MCF 10A (cell line): ENCODE data around the gene TMEM138. TPM values are rescaled to one million over a fixed set of nuclear protein-coding genes. Genes with fewer than 3 reads are reported as not detected.
A peak's percentile ranks its signal among the peaks of the same experiment; 100 is the strongest.

Source experiments
- Bru-seq: library from RNA; stranded (reverse); fragments of 400-500 nt; gene quantifications from one replicate; lab custom pipeline; 2021; lab: Mats Ljungman, UMichigan
- BruChase-seq, 2 experiments: library from RNA; stranded (reverse); fragments of 400-500 nt; gene quantifications; one replicate each; lab custom pipeline; 2021; lab: Mats Ljungman, UMichigan
- BruUV-seq: library from RNA; stranded (reverse); fragments of 400-500 nt; replicated peaks from 2 replicates; lab custom pipeline; 2021; lab: Mats Ljungman, UMichigan
- CTCF ChIA-PET: fragments of 300-600 bp; sonication (Branson Sonifier 250); formaldehyde crosslinking; extraction: SDS; loops from one replicate; lab custom pipeline; 2021; ENCODE audit warnings: antibody characterized with exemption, inconsistent platforms; lab: Yijun Ruan, JAX
- POLR2A ChIA-PET: fragments of 300-600, 350-650 bp; sonication (Branson Sonifier 250); formaldehyde crosslinking; extraction: SDS; loops from one replicate; lab custom pipeline; 2020; ENCODE audit warnings: antibody characterized with exemption, inconsistent platforms; lab: Yijun Ruan, JAX
- DNase-seq: peaks from one replicate; pipeline ENCODE4 v3.0.0-alpha.2; 2018; ENCODE audit not compliant: unreplicated experiment
- H3K27ac Mint-ChIP-seq: one replicate; pipeline ENCODE4 v1.8.0; 2022; ENCODE audit warnings: mild to moderate bottlenecking, low read depth, mixed read lengths; ENCODE audit not compliant: unreplicated experiment
- H3K27me3 Mint-ChIP-seq: one replicate; pipeline ENCODE4 v1.8.0; 2022; ENCODE audit warnings: mixed read lengths; ENCODE audit not compliant: insufficient read depth, unreplicated experiment
- H3K36me3 Mint-ChIP-seq: one replicate; pipeline ENCODE4 v1.8.0; 2022; ENCODE audit warnings: mild to moderate bottlenecking, moderate library complexity, mixed read lengths; ENCODE audit not compliant: insufficient read depth, unreplicated experiment
- H3K4me1 Mint-ChIP-seq: one replicate; pipeline ENCODE4 v1.8.0; 2022; ENCODE audit warnings: mixed read lengths; ENCODE audit not compliant: insufficient read depth, unreplicated experiment
- H3K4me3 Mint-ChIP-seq: one replicate; pipeline ENCODE4 v1.8.0; 2022; ENCODE audit warnings: mild to moderate bottlenecking, moderate library complexity, mixed read lengths; ENCODE audit not compliant: unreplicated experiment
- H3K9me3 Mint-ChIP-seq: one replicate; pipeline ENCODE4 v1.8.0; 2022; ENCODE audit warnings: mixed read lengths; ENCODE audit not compliant: unreplicated experiment
- intact Hi-C: fragments of 100-400 bp; cut with micrococcal nuclease; formaldehyde crosslinking; loops from 2 replicates; pipeline ENCODE4 v1.14.1; 2022
- long read RNA-seq: library from polyadenylated mRNA; stranded (forward); transcript quantifications from one replicate; pipeline ENCODE4 v2.0.0, GENCODE V29; 2022
- total RNA-seq: library from RNA; stranded (reverse); gene quantifications from 2 replicates; pipeline ENCODE4 v1.2.3, GENCODE V29; 2022
- TF ChIP-seq, protein P1 (sequence below): fragments of 200-600 bp; IDR thresholded peaks from one replicate; pipeline ENCODE4 v1.8.0; 2022; ENCODE audit warnings: antibody characterized with exemption, mild to moderate bottlenecking; ENCODE audit not compliant: unreplicated experiment

Gene TMEM138
- total RNA-seq (39.9 and 46.5 TPM in 2 replicates), Bru-seq, nascent RNA (percentile 81 among the genes with signal in this experiment), BruChase-seq, experiment 1, labeled RNA remaining after a 6-hour chase (percentile 77 among the genes with signal in this experiment), BruChase-seq, experiment 2, labeled RNA remaining after a 2-hour chase (percentile 81 among the genes with signal in this experiment)
- long read RNA-seq, transcript TMEM138-201 (5 exons, 1,848 nt): major isoform, 35 of 62 reads
- long read RNA-seq, partial matches to known transcripts: 0 of 62 reads
- long read RNA-seq, other reads (novel, unspliced or antisense): 24 of 62 reads

GRCh38 chr11:61361741-61362541 is at the start of gene TMEM138, which contains the start of gene CYB561A3:
Gene TMEM138, plus strand, starts transcription at chr11:61362374. Its CDS starts 2,017 bp downstream, at chr11:61364391.
Gene CYB561A3, minus strand, starts transcription at chr11:61361882. Its CDS starts 5,169 bp downstream, at chr11:61356713.
- ChIA-PET CTCF (interaction anchor here (0.6 to 22.4 kb wide), 8 partner anchors 10 to 1773 kb away, joined by 3 to 294 read pairs (median 6); partner anchors contain the start of genes DDB1 and TKFC), POLR2A (interaction anchor here (0.5 to 13.7 kb wide), 21 partner anchors 8 to 1470 kb away, joined by 3 to 429 read pairs (median 4); partner anchors contain the start of genes CPSF7, DDB1, SDHAF2 and STX5)
- peak within 1 kb of the TSS; percentile 94 for H3K27ac Mint-ChIP-seq
- TF ChIP-seq, protein P1, sequence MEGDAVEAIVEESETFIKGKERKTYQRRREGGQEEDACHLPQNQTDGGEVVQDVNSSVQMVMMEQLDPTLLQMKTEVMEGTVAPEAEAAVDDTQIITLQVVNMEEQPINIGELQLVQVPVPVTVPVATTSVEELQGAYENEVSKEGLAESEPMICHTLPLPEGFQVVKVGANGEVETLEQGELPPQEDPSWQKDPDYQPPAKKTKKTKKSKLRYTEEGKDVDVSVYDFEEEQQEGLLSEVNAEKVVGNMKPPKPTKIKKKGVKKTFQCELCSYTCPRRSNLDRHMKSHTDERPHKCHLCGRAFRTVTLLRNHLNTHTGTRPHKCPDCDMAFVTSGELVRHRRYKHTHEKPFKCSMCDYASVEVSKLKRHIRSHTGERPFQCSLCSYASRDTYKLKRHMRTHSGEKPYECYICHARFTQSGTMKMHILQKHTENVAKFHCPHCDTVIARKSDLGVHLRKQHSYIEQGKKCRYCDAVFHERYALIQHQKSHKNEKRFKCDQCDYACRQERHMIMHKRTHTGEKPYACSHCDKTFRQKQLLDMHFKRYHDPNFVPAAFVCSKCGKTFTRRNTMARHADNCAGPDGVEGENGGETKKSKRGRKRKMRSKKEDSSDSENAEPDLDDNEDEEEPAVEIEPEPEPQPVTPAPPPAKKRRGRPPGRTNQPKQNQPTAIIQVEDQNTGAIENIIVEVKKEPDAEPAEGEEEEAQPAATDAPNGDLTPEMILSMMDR: no peak
- peaks cover 48% of the 10 kb centered on the region for H3K36me3 Mint-ChIP-seq
- H3K4me3 Mint-ChIP-seq: peak within 1 kb of the TSS; percentile 93
- no peaks in the 10 kb centered on the region for H3K9me3 Mint-ChIP-seq
- intact Hi-C loops: loop anchor here (1.0 kb wide), 1 partner anchor 16 kb away; no protein-coding TSS in a partner anchor
- H3K27me3 Mint-ChIP-seq: no peaks in the 10 kb centered on the region
- peak; percentile 92 for DNase-seq
- H3K4me1 Mint-ChIP-seq: peaks cover 19% of the 10 kb centered on the region
- no TSS peak for BruUV-seq

DNA sequence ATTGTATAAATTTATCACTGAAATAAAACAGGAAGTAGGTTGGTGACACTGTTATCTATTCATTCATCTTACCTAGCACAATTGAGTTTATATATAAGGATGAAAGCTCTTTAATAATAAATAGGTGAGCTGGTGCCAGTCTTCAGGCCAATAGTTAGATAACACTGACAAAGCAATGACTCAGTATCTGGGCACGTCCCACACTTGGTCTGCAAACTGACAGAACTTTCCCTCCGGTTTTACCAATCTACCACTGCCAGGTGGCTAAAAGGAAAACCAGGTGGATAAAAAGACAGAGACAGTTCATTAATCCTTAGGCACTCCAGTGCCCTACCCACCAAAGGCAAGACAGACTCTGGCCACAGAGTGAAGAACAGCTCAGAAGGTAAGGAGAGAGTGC is 46.9 kb upstream of the TMEM138 start:
- Mint-ChIP-seq H3K4me1 (peaks cover 4% of the 10 kb centered on the region), H3K27ac (no peak overlapping the region), H3K27me3 (no peaks in the 10 kb centered on the region), H3K9me3 (no peaks in the 10 kb centered on the region), H3K36me3 (no peaks in the 10 kb centered on the region), H3K4me3 (no peak overlapping the region)
- DNase-seq: no peak
- BruUV-seq: no TSS peak
- CTCF ChIA-PET: interaction anchor here (0.6 to 5.2 kb wide), 4 partner anchors 8 to 70 kb away, joined by 3 to 21 read pairs (median 5); no protein-coding TSS in a partner anchor
- TF ChIP-seq, protein P1: no peak
- intact Hi-C loops: no loop called here
- POLR2A ChIA-PET: interaction anchor here (0.6 to 1.4 kb wide), 6 partner anchors 11 to 70 kb away, joined by 3 to 5 read pairs (median 4); no protein-coding TSS in a partner anchor

DNA sequence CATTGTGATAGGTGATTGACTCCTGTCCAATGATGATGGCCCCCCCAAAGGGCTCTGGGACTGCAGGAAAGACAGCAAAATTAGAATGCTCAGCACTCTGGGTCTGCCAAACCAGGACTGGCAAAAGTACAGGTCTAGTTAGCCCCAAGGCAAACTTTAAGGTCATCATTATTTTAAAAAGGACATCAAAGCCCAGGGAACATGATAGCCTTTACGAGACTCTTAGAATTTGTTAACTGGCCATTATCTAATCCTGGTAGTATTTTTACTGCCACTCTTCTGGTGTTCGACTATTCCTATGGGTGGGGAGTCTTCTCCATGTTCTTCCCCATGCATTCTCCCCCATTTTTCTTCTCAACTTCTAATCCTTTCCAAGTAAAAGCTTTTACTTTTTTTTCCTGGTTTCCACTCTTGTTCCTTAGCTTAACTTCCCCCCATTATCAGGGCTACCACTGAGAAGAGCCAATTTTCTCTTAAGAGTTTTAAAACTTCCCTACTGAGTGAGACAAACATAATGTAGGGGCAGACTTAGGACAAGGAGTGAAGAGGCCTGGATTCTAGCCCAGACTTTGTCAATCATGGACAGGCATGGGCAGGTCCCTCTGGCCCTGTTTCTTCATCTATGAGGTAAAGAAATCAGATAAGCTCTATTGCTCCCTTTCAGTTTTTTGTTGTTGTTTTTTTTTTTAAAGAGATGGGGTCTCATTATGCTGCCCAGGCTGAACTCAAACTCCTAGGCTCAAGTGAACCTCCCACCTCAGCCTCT is 36.3 kb upstream of the TMEM138 start:
- BruUV-seq: no TSS peak
- peak; percentile 81 for DNase-seq
- peaks cover 40% of the 10 kb centered on the region for H3K4me1 Mint-ChIP-seq
- no peaks in the 10 kb centered on the region for H3K9me3 Mint-ChIP-seq
- no peaks in the 10 kb centered on the region for H3K27me3 Mint-ChIP-seq
- ChIA-PET POLR2A (interaction anchor here (0.6 to 7.5 kb wide), 14 partner anchors 8 to 76 kb away, joined by 3 to 89 read pairs (median 5); partner anchors contain the start of genes CYB561A3 and TMEM138), CTCF (interaction anchor here (0.6 to 3.2 kb wide), 12 partner anchors 8 to 1615 kb away, joined by 3 to 21 read pairs (median 4); partner anchors contain the start of gene TMEM216)
- intact Hi-C loops: no loop called here
- peak overlapping the region; percentile 90 for H3K27ac Mint-ChIP-seq
- peaks cover 40% of the 10 kb centered on the region for H3K36me3 Mint-ChIP-seq
- TF ChIP-seq, protein P1: no peak
- H3K4me3 Mint-ChIP-seq: peak overlapping the region; percentile 63
